Measurements from ENCODE around the gene ELOVL1. TPM values are rescaled to one million over a fixed set of nuclear protein-coding genes. Genes with fewer than 3 reads are reported as not detected.

The ELOVL1 gene
- total and polyA plus RNA-seq, 10 of the 15 experiments (the other 5 are each of a cell fraction or from before 2014, with no cell fraction given) = 58.5 to 139 (median 89.8) TPM

GRCh38 chr1:43318831-43319230, 49.0 kb downstream of the ELOVL1 start:
- WGBS (ENCODE audit: insufficient coverage, insufficient replicate concordance, low lambda C conversion rate, missing lambda C conversion rate) = 24% methylated on average over 4 of the region's 4 CpGs
- H3K4me3 ChIP-seq = no peak overlapping the region
- ChIA-PET CTCF (no interaction called here), POLR2A (no interaction called here), SMC1A (ENCODE audit: uncharacterized antibody, unreplicated experiment) (no interaction called here), RAD21 (ENCODE audit: unreplicated experiment) (no interaction called here)
- intact Hi-C loops (cut with micrococcal nuclease; ENCODE audit: unreplicated experiment) (no loop called here), in situ Hi-C loops (cut with MboI) (no loop called here)
- no peaks in the 10 kb centered on the region for H3K9me3 ChIP-seq (replicated peaks; ENCODE audit: control insufficient read depth, insufficient read depth, low read length)
- H3K4me1 ChIP-seq (ENCODE audit: control insufficient read depth, insufficient read depth, low read length) = no peaks in the 10 kb centered on the region
- no peaks in the 10 kb centered on the region for H3K79me2 ChIP-seq (ENCODE audit: control insufficient read depth, insufficient read depth, low read length)
- no peaks in the 10 kb centered on the region for H3K27me3 ChIP-seq (replicated peaks in 1 of 2; ENCODE audit: control insufficient read depth in 2 of 2, insufficient read depth in 2 of 2, low read length in 1 of 2)
- FAIRE-seq (no peak), DNase-seq (ENCODE audit: low read depth, low spot score) (no peak), ATAC-seq (no peak)
- TF ChIP-seq NRF1 (conservative IDR thresholded peaks at IDR 0.05; ENCODE audit: low read depth, low read length) = no peak
- TF ChIP-seq EZH2 (IDR thresholded peaks at IDR 0.05; ENCODE audit: borderline replicate concordance, control insufficient read depth, low read depth, low read length) = no peak
- TF ChIP-seq POLR2AphosphoS5 (IDR thresholded peaks at IDR 0.05; ENCODE audit: low read length) = no peak
- TF ChIP-seq ZNF24 (IDR thresholded peaks at IDR 0.05) = no peak
- no peak for TF ChIP-seq TARDBP (IDR thresholded peaks at IDR 0.05; ENCODE audit: borderline replicate concordance)
- no peak for TF ChIP-seq YBX1 (IDR thresholded peaks at IDR 0.05)
- TF ChIP-seq CHD1 (IDR thresholded peaks at IDR 0.05; ENCODE audit: low read depth, low read length) = no peak
- no peak for TF ChIP-seq MEF2B (IDR thresholded peaks at IDR 0.05; ENCODE audit: partially characterized antibody, poor library complexity, severe bottlenecking)
- H3K4me2 ChIP-seq (ENCODE audit: control insufficient read depth, insufficient read depth) = no peak overlapping the region
- no peaks in the 10 kb centered on the region for H4K20me1 ChIP-seq (ENCODE audit: control insufficient read depth, insufficient read depth)
- H3K27ac ChIP-seq (ENCODE audit: control insufficient read depth, insufficient read depth) = no peak overlapping the region
- no TSS peak for BruUV-seq (replicated peaks)
- H3K9ac ChIP-seq (ENCODE audit: control insufficient read depth, insufficient read depth, low read length) = no peak overlapping the region
- H2AFZ ChIP-seq (ENCODE audit: control insufficient read depth, low read depth, low read length) = no peak overlapping the region
- H3K36me3 ChIP-seq (ENCODE audit: control insufficient read depth in 2 of 2, insufficient read depth in 2 of 2, low read length in 1 of 2) = no peaks in the 10 kb centered on the region

GRCh38 chr1:43317817-43318471, 49.9 kb downstream of the ELOVL1 start:
- ChIA-PET POLR2A (no interaction called here), RAD21 (ENCODE audit: unreplicated experiment) (no interaction called here), SMC1A (ENCODE audit: uncharacterized antibody, unreplicated experiment) (interaction anchor here (0.5 kb wide), 1 partner anchor 863 kb away, joined by 3 read pairs; no protein-coding TSS in a partner anchor), CTCF (interaction anchor here (0.6 kb wide), 1 partner anchor 1277 kb away, joined by 6 read pairs; no protein-coding TSS in a partner anchor)
- Histone ChIP-seq H3K9ac (ENCODE audit: control insufficient read depth, insufficient read depth, low read length) (no peak overlapping the region), H3K79me2 (ENCODE audit: control insufficient read depth, insufficient read depth, low read length) (no peaks in the 10 kb centered on the region), H2AFZ (ENCODE audit: control insufficient read depth, low read depth, low read length) (no peak overlapping the region), H4K20me1 (ENCODE audit: control insufficient read depth, insufficient read depth) (no peaks in the 10 kb centered on the region), H3K4me3 (no peak overlapping the region), H3K4me2 (ENCODE audit: control insufficient read depth, insufficient read depth) (no peak overlapping the region), H3K4me1 (ENCODE audit: control insufficient read depth, insufficient read depth, low read length) (no peaks in the 10 kb centered on the region), H3K27ac (ENCODE audit: control insufficient read depth, insufficient read depth) (no peak overlapping the region), H3K9me3 (replicated peaks; ENCODE audit: control insufficient read depth, insufficient read depth, low read length) (no peaks in the 10 kb centered on the region), H3K27me3 (replicated peaks in 1 of 2; ENCODE audit: control insufficient read depth in 2 of 2, insufficient read depth in 2 of 2, low read length in 1 of 2) (no peaks in the 10 kb centered on the region), H3K36me3 (ENCODE audit: control insufficient read depth in 2 of 2, insufficient read depth in 2 of 2, low read length in 1 of 2) (no peaks in the 10 kb centered on the region)
- 64% methylated on average over 15 of the region's 15 CpGs for WGBS (ENCODE audit: insufficient coverage, insufficient replicate concordance, low lambda C conversion rate, missing lambda C conversion rate)
- DNase-seq (ENCODE audit: low read depth, low spot score) (no peak), ATAC-seq (peak; percentile 56), FAIRE-seq (no peak)
- intact Hi-C loops (cut with micrococcal nuclease; ENCODE audit: unreplicated experiment) (no loop called here), in situ Hi-C loops (cut with MboI) (no loop called here)
- BruUV-seq (replicated peaks) = no TSS peak
- TF ChIP-seq YY1 (IDR thresholded peaks at IDR 0.05; ENCODE audit: low read depth, low read length) (no peak), CHD2 (IDR thresholded peaks at IDR 0.05; ENCODE audit: borderline replicate concordance, low read depth, low read length) (no peak), HCFC1 (IDR thresholded peaks at IDR 0.05; ENCODE audit: low read length) (no peak), NFYB (IDR thresholded peaks at IDR 0.05; ENCODE audit: insufficient read depth, low read depth, low read length) (no peak), NFYA (IDR thresholded peaks at IDR 0.05; ENCODE audit: borderline replicate concordance, low read depth, low read length) (no peak), RELB (IDR thresholded peaks at IDR 0.05; ENCODE audit: low read depth) (no peak), ATF2 (IDR thresholded peaks at IDR 0.05; ENCODE audit: low read length) (no peak)
